LHCN-M2 (cell line): ENCODE data around the gene ACP1. TPM values are rescaled to one million over a fixed set of nuclear protein-coding genes. Genes with fewer than 3 reads are reported as not detected.
"Not testable (repeated sequence)": the region's sequence is repeated elsewhere in the genome, so short reads cannot be mapped to it uniquely, and the experiment has no call there.

Experiments used
- DNase-seq: peaks from one replicate; pipeline ENCODE4 v3.0.0-alpha.2; 2012; ENCODE audit warnings: low read depth
- total RNA-seq: library from RNA; depleted of rRNA; stranded (reverse); fragments of >200 nt; gene quantifications from 2 replicates; pipeline ENCODE4 v1.2.3, GENCODE V29; 2014; rRNA removed

Gene ACP1
- total RNA-seq, 1 experiment from 2014 or later = 121 TPM

- no peak for DNase-seq
Observed at GRCh38 chr2:310994-311393, 46.2 kb downstream of the ACP1 start.

- no peak for DNase-seq
Observed at GRCh38 chr2:313991-314390, 49.2 kb downstream of the ACP1 start.

DNA sequence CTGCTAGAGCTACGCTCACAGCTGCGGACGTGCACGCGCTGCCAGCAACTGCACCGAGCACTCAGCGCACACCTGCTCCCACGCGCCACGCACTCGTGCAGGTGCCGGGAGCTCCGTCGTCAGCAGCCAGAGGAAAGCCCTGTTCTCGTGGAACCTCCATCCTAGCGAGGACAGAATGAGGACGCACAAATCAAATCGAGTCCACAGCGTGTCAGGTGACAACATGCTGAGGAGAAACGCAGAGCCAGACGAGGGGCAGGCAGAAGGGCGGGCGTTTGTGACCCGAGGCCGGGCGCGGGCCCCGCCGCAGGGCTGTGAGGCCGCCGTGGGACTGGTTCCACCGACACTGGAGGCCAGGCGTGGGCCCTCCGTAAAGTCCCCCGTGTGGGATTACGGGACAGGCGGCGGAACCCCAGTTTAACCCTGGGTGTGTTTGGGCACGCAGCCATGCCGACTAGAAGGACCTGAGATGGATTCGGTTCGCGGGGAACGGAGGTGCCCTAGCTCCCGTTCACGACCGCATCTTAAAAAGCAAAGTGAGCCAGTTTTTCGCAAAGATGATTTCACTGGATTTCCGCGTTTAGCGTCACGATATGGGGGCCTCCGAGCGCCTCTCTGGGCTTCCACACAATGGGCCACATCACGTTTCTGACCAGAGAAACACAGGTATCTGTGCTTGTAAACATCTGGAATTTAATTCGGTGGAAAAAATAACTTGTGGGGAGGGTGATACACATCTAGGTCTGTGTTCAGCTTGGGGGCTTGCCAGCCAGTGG, 50.0 kb downstream of the ACP1 start:
- DNase-seq = no peak

GRCh38 chr2:315925-316324, 51.2 kb downstream of the ACP1 start:
- not testable (repeated sequence) for DNase-seq

DNA sequence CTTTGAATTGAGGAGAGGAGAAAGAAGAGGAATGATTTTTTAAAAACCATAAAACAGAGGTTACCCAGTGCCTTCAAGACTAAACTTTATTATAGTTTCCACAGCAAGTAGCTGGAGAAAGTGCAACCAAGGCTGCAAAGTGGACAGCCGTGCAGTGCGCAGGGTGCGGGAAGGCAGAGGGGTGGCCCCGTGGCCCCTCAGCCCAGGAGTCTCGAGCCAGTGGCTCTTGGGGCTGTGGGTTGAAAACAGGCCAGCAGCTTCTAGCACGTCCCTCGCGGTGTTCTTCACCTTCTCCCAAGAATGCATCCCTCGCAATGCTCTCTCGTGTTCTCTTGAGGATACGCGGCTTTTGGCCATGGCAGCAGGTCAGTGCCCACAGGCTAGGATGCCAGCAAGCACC, 51.6 kb downstream of the ACP1 start:
- DNase-seq = no peak

GRCh38 chr2:317501-318424, 53.0 kb downstream of the ACP1 start:
- peak; percentile 67 for DNase-seq

DNA sequence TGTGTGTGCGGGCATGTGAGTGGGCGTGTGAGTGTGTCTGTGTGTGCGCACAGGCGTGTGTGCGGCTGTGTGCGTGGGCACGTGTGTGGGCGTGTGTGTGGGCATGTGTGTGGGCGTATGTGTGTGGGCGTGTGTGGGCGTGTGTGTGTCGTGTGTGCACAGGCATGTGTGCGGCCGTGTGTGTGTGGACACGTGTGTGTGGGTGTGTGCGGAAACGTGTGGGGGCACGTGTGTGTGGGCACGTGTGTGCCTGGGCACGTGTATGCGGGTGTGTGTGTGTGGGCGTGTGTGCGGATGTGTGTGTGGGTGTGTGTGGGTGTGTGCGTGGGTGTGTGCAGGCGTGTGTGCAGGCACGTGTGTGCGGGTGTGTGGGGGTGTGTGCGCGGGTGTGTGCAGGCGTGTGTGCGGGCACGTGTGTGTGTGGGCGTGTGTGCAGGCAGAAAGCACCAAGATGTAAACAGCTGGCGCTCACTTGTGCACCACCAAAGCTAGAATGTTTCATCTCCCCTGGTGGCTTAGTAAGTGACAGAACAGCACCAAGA, 54.4 kb downstream of the ACP1 start:
- DNase-seq = no peak

GRCh38 chr2:320561-320960, 55.8 kb downstream of the ACP1 start:
- DNase-seq = no peak

GRCh38 chr2:322326-322725, 57.6 kb downstream of the ACP1 start:
- DNase-seq = no peak

DNA sequence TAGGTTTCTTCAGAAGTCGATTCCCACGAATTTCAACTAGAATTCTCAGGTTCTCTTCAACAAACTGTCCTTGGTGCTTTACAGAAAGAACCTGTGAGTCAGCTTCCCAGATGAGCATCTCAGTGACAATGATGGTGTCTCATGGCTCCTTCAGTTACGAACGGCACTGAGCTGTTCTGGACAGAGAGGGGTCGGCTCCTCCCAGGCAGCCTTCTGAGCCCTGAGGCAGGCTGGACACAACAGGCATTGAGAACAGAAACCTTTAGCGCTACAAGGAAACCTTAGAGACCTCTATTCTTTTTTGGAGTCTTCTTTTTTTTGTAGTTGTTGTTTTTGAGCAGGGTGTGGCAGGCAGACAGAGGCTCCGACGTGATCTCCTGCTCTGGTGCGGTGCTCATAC, 58.3 kb downstream of the ACP1 start:
- no peak for DNase-seq

Other genes starting within 250 kb of the ACP1 start
- not detected in 2 replicates for gene FAM110C, start 218.4 kb upstream of the ACP1 start, total RNA-seq
- gene SH3YL1, start 915 bp upstream of the ACP1 start, total RNA-seq = 24.0 and 30.5 TPM in 2 replicates
- gene ALKAL2, start 23.1 kb downstream of the ACP1 start, total RNA-seq = not detected in 2 replicates